PC-3 (cell line): Measurements from ENCODE around the gene SMIM1. TPM values are rescaled to one million over a fixed set of nuclear protein-coding genes. Genes with fewer than 3 reads are reported as not detected.

Source experiments
- ATAC-seq: fragments of 200-7000 bp; cut with Tn5 transposase; 2 replicates; pipeline ENCODE4 v1.9.1; 2020; ENCODE audit warnings: mild to moderate bottlenecking, moderate library complexity
- BruUV-seq: library from RNA; stranded (reverse); fragments of 400-500 nt; replicated peaks from 2 replicates; lab custom pipeline; 2021; lab: Mats Ljungman, UMichigan
- CTCF ChIA-PET: fragments of 300-600 bp; sonication (Branson Sonifier 250); formaldehyde crosslinking; loops from one replicate; lab custom pipeline; 2022; ENCODE audit warnings: antibody characterized with exemption; lab: Charles Lee
- POLR2A ChIA-PET: fragments of 300-600 bp; sonication (Branson Sonifier 250); formaldehyde crosslinking; loops from one replicate; lab custom pipeline; 2022; ENCODE audit warnings: antibody characterized with exemption; ENCODE audit not compliant: unreplicated experiment; lab: Charles Lee
- DNase-seq: peaks from one replicate; pipeline ENCODE4 v3.0.0-alpha.2; 2015
- H2AFZ ChIP-seq: fragments of 300-600 bp; sonication (generic); 2 replicates; pipeline ENCODE4 v1.6.0; 2016; ENCODE audit warnings: antibody characterized with exemption, low read length
- H3F3A ChIP-seq: fragments of 300-600 bp; sonication (generic); one replicate; pipeline ENCODE4 v1.6.0; 2017; ENCODE audit warnings: antibody characterized with exemption, low read length, control low read depth, mild to moderate bottlenecking; ENCODE audit not compliant: unreplicated experiment
- H3K27ac ChIP-seq: fragments of 300-600 bp; sonication (generic); 2 replicates; pipeline ENCODE4 v1.5.1; 2016; ENCODE audit warnings: mild to moderate bottlenecking, low read length
- H3K27me3 ChIP-seq: fragments of 300-600 bp; sonication (generic); 2 replicates; pipeline ENCODE4 v1.6.1; 2016; ENCODE audit warnings: low read length, mixed read lengths
- H3K36me3 ChIP-seq: fragments of 300-600 bp; sonication (generic); 2 replicates; pipeline ENCODE4 v1.6.1; 2016; ENCODE audit warnings: low read depth, mixed run types, low read length, mixed read lengths
- H3K4me1 ChIP-seq: fragments of 300-600 bp; sonication (generic); 2 replicates; pipeline ENCODE4 v1.5.1; 2016; ENCODE audit warnings: low read length; ENCODE audit not compliant: insufficient read depth
- H3K4me2 ChIP-seq: fragments of 300-600 bp; sonication (generic); 2 replicates; pipeline ENCODE4 v1.6.0; 2016; ENCODE audit warnings: low read length
- H3K4me3 ChIP-seq: fragments of 300-600 bp; sonication (generic); 2 replicates; pipeline ENCODE4 v1.5.1; 2016; ENCODE audit warnings: mild to moderate bottlenecking, low read length, mixed read lengths
- H3K79me2 ChIP-seq: fragments of 300-600 bp; sonication (generic); 2 replicates; pipeline ENCODE4 v1.6.1; 2017; ENCODE audit warnings: low read length, mixed read lengths
- H3K9ac ChIP-seq: fragments of 300-600 bp; sonication (generic); 2 replicates; pipeline ENCODE4 v1.6.0; 2016; ENCODE audit warnings: mild to moderate bottlenecking, low read length
- H3K9me2 ChIP-seq: fragments of 300-600 bp; sonication (generic); replicated peaks from 2 replicates; pipeline ENCODE4 v1.6.1; 2016; ENCODE audit warnings: mixed run types, low read length, mixed read lengths
- H3K9me3 ChIP-seq: fragments of 300-600 bp; sonication (generic); 2 replicates; pipeline ENCODE4 v1.6.1; 2016; ENCODE audit warnings: low read length, mixed read lengths
- H4K20me1 ChIP-seq: fragments of 300-600 bp; sonication (generic); 2 replicates; pipeline ENCODE4 v1.6.1; 2016; ENCODE audit warnings: low read length, mixed read lengths
- EZH2 ChIP-seq: fragments of 300-600 bp; sonication (generic); IDR thresholded peaks from one replicate; pipeline ENCODE4 v1.6.1; 2017; ENCODE audit warnings: antibody characterized with exemption, mild to moderate bottlenecking, low read length; ENCODE audit not compliant: unreplicated experiment
- EZH2phosphoT487 ChIP-seq: fragments of 300-600 bp; sonication (generic); IDR thresholded peaks from 2 replicates; pipeline ENCODE4 v1.6.1; 2018; ENCODE audit warnings: mild to moderate bottlenecking, antibody characterized with exemption, low read length, borderline replicate concordance
- intact Hi-C: fragments of 100-400 bp; cut with micrococcal nuclease; formaldehyde crosslinking; loops from 2 replicates; pipeline ENCODE4 v1.9.0; 2023
- total RNA-seq: library from RNA; depleted of rRNA; stranded (reverse); fragments of >200 nt; gene quantifications from 2 replicates; pipeline ENCODE4 v1.2.3, GENCODE V29; 2014; rRNA removed
- TF ChIP-seq, protein P1 (sequence below): fragments of 300-600 bp; sonication (generic); conservative IDR thresholded peaks from 2 replicates; pipeline ENCODE4 v1.5.1; 2017; ENCODE audit warnings: antibody characterized with exemption, low read depth, mild to moderate bottlenecking, low read length

The SMIM1 gene
- total RNA-seq, 1 experiment from 2014 or later: 10.8 TPM

DNA sequence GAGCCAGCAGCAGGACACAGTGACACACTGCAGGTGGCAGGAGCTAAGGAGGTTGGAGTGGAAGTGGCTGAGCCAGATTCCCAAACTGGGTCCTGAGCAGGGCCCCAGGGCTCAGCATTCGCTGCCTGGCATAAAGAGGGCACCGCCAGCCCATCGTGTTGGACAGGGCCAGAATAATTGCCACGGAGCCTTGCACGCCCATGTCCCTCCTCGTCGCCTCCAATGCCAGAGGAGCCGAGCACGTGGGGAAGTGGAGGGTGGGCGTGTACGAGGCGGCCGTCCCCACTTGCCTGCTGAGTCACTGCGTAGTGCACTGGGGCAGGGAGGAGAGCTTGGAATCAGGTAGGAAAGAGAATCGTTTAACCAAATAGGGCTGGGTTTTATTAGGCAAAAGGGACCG is 49.9 kb downstream of the SMIM1 start:
- Histone ChIP-seq H3K36me3 (peaks cover 33% of the 10 kb centered on the region), H3K9ac (no peak overlapping the region)

DNA sequence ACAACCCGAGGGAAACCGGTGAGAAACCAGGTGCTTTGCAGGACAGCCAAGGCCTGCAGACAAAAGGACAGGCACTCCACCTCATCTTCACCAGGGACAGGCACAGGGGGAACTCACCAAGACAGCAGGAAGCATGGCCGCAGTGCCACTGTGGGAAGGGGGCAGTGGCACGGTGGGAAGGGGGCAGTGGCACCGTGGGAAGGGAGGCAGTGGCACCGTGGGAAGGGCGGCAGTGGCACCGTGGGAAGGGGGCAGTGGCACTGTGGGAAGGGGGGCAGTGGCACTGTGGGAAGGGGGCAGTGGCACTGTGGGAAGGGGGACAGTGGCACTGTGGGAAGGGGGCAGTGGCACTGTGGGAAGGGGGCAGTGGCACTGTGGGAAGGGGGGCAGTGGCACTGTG is 52.1 kb downstream of the SMIM1 start:
- Histone ChIP-seq H3K9ac (no peak overlapping the region), H3K4me2 (no peak overlapping the region), H3K4me3 (no peak overlapping the region), H3K9me3 (no peaks in the 10 kb centered on the region), H3K36me3 (peaks cover 45% of the 10 kb centered on the region), H3K27ac (no peak overlapping the region), H3K9me2 (no peaks in the 10 kb centered on the region), H3K27me3 (no peaks in the 10 kb centered on the region), H3F3A (no peaks in the 10 kb centered on the region), H2AFZ (no peak overlapping the region), H3K4me1 (no peaks in the 10 kb centered on the region), H4K20me1 (no peaks in the 10 kb centered on the region), H3K79me2 (no peaks in the 10 kb centered on the region)
- TF ChIP-seq, protein P1, sequence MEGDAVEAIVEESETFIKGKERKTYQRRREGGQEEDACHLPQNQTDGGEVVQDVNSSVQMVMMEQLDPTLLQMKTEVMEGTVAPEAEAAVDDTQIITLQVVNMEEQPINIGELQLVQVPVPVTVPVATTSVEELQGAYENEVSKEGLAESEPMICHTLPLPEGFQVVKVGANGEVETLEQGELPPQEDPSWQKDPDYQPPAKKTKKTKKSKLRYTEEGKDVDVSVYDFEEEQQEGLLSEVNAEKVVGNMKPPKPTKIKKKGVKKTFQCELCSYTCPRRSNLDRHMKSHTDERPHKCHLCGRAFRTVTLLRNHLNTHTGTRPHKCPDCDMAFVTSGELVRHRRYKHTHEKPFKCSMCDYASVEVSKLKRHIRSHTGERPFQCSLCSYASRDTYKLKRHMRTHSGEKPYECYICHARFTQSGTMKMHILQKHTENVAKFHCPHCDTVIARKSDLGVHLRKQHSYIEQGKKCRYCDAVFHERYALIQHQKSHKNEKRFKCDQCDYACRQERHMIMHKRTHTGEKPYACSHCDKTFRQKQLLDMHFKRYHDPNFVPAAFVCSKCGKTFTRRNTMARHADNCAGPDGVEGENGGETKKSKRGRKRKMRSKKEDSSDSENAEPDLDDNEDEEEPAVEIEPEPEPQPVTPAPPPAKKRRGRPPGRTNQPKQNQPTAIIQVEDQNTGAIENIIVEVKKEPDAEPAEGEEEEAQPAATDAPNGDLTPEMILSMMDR: no peak
- no peak for TF ChIP-seq EZH2
- no peak for TF ChIP-seq EZH2phosphoT487
- DNase-seq (no peak), ATAC-seq (no peak)
- intact Hi-C loops: no loop called here
- no TSS peak for BruUV-seq
- ChIA-PET POLR2A (no interaction called here), CTCF (no interaction called here)

More for the DNA sequence above, 49.9 kb downstream of the SMIM1 start:
- DNase-seq (no peak), ATAC-seq (no peak)
- Histone ChIP-seq H3K4me3 (no peak overlapping the region), H3K79me2 (no peaks in the 10 kb centered on the region), H3K27ac (no peak overlapping the region), H3K4me2 (no peak overlapping the region), H2AFZ (no peak overlapping the region), H3K9me3 (no peaks in the 10 kb centered on the region), H3K27me3 (no peaks in the 10 kb centered on the region), H3K4me1 (no peaks in the 10 kb centered on the region), H4K20me1 (no peaks in the 10 kb centered on the region), H3K9me2 (no peaks in the 10 kb centered on the region), H3F3A (no peaks in the 10 kb centered on the region)
- CTCF ChIA-PET: no interaction called here
- intact Hi-C loops: no loop called here
- POLR2A ChIA-PET: no interaction called here
- BruUV-seq: no TSS peak
- no peak for TF ChIP-seq EZH2phosphoT487
- TF ChIP-seq, protein P1: no peak

DNA sequence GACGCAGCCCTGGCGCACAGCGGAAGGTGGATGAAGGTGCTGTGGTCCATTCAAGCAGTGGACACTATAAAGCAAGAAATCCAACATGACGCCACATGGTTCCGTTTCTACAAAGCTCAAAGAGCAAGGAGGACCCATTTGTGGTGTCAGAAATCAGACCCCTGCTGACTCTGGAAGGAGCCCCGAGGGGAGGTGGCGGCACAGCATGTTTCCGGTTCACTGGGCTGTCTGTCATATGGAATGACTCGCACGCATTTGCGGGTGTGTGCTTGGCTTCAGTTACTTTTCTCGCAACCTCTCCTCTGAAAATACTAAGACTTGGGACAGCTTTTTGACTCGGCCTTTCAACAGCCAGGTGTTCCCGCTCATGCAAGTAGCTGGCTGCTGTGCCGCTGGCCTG is 52.8 kb downstream of the SMIM1 start:
- Histone ChIP-seq H3K4me2 (no peak overlapping the region), H3K9me3 (no peaks in the 10 kb centered on the region), H3K27me3 (no peaks in the 10 kb centered on the region), H3K9me2 (no peaks in the 10 kb centered on the region), H3F3A (no peaks in the 10 kb centered on the region), H3K4me3 (no peak overlapping the region), H3K36me3 (peaks cover 52% of the 10 kb centered on the region), H2AFZ (no peak overlapping the region), H3K79me2 (no peaks in the 10 kb centered on the region), H3K9ac (no peak overlapping the region), H3K27ac (no peak overlapping the region), H4K20me1 (no peaks in the 10 kb centered on the region), H3K4me1 (no peaks in the 10 kb centered on the region)
- ATAC-seq (no peak), DNase-seq (no peak)
- ChIA-PET CTCF (no interaction called here), POLR2A (no interaction called here)
- BruUV-seq: no TSS peak
- TF ChIP-seq, protein P1: no peak
- TF ChIP-seq EZH2phosphoT487 (no peak), EZH2 (no peak)
- intact Hi-C loops: no loop called here

Other genes with a start within 250 kb of the SMIM1 start
- gene MEGF6, start 161.2 kb upstream of the SMIM1 start, total RNA-seq: 32.5 and 40.1 TPM in 2 replicates
- 32.0 and 44.5 TPM in 2 replicates for gene TPRG1L, start 147.7 kb upstream of the SMIM1 start, total RNA-seq
- 57.2 and 67.8 TPM in 2 replicates for gene WRAP73, start 122.6 kb upstream of the SMIM1 start, total RNA-seq
- 2.5 and 2.6 TPM in 2 replicates for gene TP73, start 120.2 kb upstream of the SMIM1 start, total RNA-seq
- not detected in 2 replicates for gene CCDC27, start 20.3 kb upstream of the SMIM1 start, total RNA-seq
- gene LRRC47, start 23.7 kb downstream of the SMIM1 start, total RNA-seq: 77.4 and 102 TPM in 2 replicates
- gene CEP104, start 84.5 kb downstream of the SMIM1 start, total RNA-seq: 60.9 and 64.1 TPM in 2 replicates
- 17.1 and 19.6 TPM in 2 replicates for gene DFFB, start 84.7 kb downstream of the SMIM1 start, total RNA-seq
- 64.2 and 70.9 TPM in 2 replicates for gene C1orf174, start 127.5 kb downstream of the SMIM1 start, total RNA-seq